Muscle layer of duodenum (tissue), 2 donors: ENCODE results near the gene RHBDD1.

Source experiments
- H3K27ac ChIP-seq: one replicate; pipeline ENCODE4 v1.7.0; 2013; ENCODE audit warnings: mild to moderate bottlenecking, low read length
- H3K27me3 ChIP-seq: one replicate; pipeline ENCODE4 v1.7.0; 2013; ENCODE audit warnings: low read depth, mild to moderate bottlenecking, control low read depth, low read length
- H3K36me3 ChIP-seq, 2 donors: one replicate each; pipeline ENCODE4 v1.7.0; 2013; ENCODE audit warnings: low read length in 2 of 2, control low read depth in 1 of 2, mild to moderate bottlenecking in 1 of 2; ENCODE audit not compliant: insufficient read depth in 2 of 2, control insufficient read depth in 1 of 2
- H3K4me1 ChIP-seq, 2 donors: one replicate each; pipeline ENCODE4 v1.7.0; 2013; ENCODE audit warnings: low read length in 2 of 2, mild to moderate bottlenecking in 2 of 2, control low read depth in 1 of 2, moderate library complexity in 1 of 2; ENCODE audit not compliant: insufficient read depth in 2 of 2, control insufficient read depth in 1 of 2
- H3K4me3 ChIP-seq, 2 donors: one replicate each; pipeline ENCODE4 v1.7.0; 2013; ENCODE audit warnings: low read length in 2 of 2, low read depth in 1 of 2, mild to moderate bottlenecking in 1 of 2
- H3K9me3 ChIP-seq, 2 donors: one replicate each; pipeline ENCODE4 v1.7.0; 2013; ENCODE audit warnings: low read length in 2 of 2, control low read depth in 1 of 2, mild to moderate bottlenecking in 1 of 2; ENCODE audit not compliant: control insufficient read depth in 1 of 2
- donor health status: healthy.

The RHBDD1 gene

DNA sequence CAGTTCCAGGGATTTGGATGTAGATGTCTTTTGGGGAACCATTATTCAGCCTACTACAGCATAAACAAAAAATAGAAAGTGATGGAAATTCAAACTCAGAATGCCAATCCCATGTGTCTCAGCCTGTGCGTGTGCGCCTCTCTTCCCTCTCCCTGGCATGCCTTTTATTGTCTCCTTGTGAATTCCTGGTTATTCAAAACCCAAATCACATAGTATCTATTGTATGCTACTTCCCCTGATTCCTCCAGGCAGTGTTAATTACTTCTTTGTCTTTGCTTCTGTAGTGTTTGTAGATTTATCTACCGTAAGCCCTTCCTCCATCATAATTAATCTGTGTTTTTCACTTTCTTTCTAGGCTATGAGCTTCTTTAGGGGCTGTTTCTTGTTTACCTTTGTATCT, 38.9 kb downstream of the RHBDD1 start:
- Histone ChIP-seq H3K27me3 (no peaks in the 10 kb centered on the region), H3K4me1 (peaks cover 0 to 3% of the 10 kb centered on the region in 2 donors), H3K36me3 (peaks cover 0 to 3% of the 10 kb centered on the region in 2 donors), H3K27ac (no peak overlapping the region), H3K9me3 (no peaks in the 10 kb centered on the region), H3K4me3 (no peak overlapping the region)

DNA sequence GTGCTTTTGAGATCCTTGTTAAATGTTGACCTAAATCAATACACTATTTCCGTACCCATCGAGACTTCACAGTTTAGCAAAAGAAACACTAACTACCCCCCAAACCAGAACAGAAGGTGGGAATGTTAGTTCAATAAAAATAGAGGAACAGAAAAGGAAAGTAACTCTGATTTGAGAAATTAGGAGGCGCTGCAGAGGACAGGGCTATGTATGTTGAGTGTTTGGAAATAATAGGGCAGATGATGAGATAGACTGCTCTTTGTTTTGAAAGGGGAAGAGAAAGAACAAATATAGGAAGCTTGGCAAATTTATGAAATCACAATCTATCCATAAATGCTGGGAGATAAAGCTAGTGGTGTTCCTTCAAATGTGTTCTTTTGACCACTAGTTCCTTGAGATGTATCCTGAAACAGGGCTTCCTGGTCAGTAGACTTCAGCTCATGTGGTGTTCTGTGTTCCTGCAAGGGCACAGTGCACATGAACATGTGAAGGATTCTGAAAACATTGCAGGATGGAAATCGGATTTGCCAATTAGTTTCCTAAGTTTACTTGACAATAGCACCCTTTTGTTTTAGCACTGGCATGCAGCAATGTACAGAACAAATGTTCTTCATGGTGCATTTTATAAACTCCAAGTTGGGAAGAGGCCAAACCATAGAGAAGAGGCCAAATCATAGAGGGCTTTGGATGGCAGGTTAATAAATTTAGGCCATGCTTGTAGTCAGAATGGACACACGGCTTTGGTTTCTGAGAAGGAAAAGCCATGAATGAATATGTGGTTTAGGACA, 39.8 kb downstream of the RHBDD1 start:
- Histone ChIP-seq H3K36me3 (no peaks in the 10 kb centered on the region), H3K4me1 (peaks cover 0 to 4% of the 10 kb centered on the region in 2 donors), H3K27ac (no peak overlapping the region), H3K4me3 (no peak overlapping the region), H3K9me3 (no peaks in the 10 kb centered on the region), H3K27me3 (no peaks in the 10 kb centered on the region)

DNA sequence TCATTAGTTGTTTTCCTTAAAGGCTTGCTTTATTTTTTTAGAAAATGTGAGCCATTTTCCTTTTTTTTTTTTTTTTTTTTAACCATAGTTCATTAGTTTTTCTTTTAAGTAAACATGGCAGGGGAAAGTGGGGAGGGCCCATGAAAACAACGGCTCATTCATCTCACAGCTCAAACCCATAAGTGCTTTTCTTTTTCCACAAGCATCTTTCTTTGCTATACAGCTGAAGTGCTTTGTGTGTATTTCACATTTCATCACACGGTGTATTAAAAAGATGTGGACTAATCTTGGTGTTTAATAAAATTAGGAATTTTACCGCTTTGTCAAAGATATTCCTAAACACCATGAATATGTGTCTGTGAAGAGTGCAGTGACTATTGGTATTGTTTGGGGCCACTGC, 41.6 kb downstream of the RHBDD1 start:
- H3K27me3 ChIP-seq = no peaks in the 10 kb centered on the region
- no peaks in the 10 kb centered on the region for H3K9me3 ChIP-seq
- H3K4me1 ChIP-seq = peaks cover 0 to 11% of the 10 kb centered on the region in 2 donors
- no peak overlapping the region for H3K27ac ChIP-seq
- no peak overlapping the region for H3K4me3 ChIP-seq
- H3K36me3 ChIP-seq = no peaks in the 10 kb centered on the region

GRCh38 chr2:226881287-226881686, 45.4 kb downstream of the RHBDD1 start:
- H3K36me3 ChIP-seq = no peaks in the 10 kb centered on the region
- H3K4me3 ChIP-seq = no peak overlapping the region
- H3K4me1 ChIP-seq = peaks cover 0 to 13% of the 10 kb centered on the region in 2 donors
- H3K9me3 ChIP-seq = no peaks in the 10 kb centered on the region
- H3K27me3 ChIP-seq = no peaks in the 10 kb centered on the region
- H3K27ac ChIP-seq = no peak overlapping the region

- Histone ChIP-seq H3K36me3 (no peaks in the 10 kb centered on the region), H3K9me3 (no peaks in the 10 kb centered on the region), H3K4me1 (peaks cover 0 to 13% of the 10 kb centered on the region in 2 donors), H3K27ac (no peak overlapping the region), H3K4me3 (no peak overlapping the region), H3K27me3 (no peaks in the 10 kb centered on the region)
Measured at GRCh38 chr2:226882606-226883005, 46.8 kb downstream of the RHBDD1 start.

- no peaks in the 10 kb centered on the region for H3K27me3 ChIP-seq
- no peak overlapping the region for H3K4me3 ChIP-seq
- peaks cover 0 to 13% of the 10 kb centered on the region in 2 donors for H3K4me1 ChIP-seq
- H3K27ac ChIP-seq = no peak overlapping the region
- no peaks in the 10 kb centered on the region for H3K9me3 ChIP-seq
- H3K36me3 ChIP-seq = no peaks in the 10 kb centered on the region
Measured at GRCh38 chr2:226883296-226883795, 47.5 kb downstream of the RHBDD1 start.

DNA sequence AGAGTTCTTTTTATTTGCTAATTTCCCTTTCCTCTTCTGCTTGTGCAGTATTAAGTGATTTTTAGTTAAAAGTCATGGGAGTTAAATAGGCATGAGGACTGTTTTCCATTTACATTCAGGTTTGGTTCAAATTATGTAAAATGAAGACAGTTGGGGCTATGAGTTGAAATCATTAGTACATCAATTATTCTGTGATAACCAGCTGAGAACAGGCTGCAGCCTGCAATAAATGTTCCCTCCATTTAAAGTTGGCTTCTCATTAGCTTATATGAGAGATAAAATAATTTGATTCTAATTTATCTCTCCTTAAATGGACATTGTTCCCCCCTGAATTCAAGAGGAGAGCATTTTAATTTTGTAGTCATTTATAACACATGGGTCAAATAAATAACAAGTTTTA, 48.3 kb downstream of the RHBDD1 start:
- no peaks in the 10 kb centered on the region for H3K27me3 ChIP-seq
- H3K27ac ChIP-seq = no peak overlapping the region
- no peaks in the 10 kb centered on the region for H3K9me3 ChIP-seq
- H3K36me3 ChIP-seq = no peaks in the 10 kb centered on the region
- peaks cover 0 to 13% of the 10 kb centered on the region in 2 donors for H3K4me1 ChIP-seq
- H3K4me3 ChIP-seq = no peak overlapping the region

DNA sequence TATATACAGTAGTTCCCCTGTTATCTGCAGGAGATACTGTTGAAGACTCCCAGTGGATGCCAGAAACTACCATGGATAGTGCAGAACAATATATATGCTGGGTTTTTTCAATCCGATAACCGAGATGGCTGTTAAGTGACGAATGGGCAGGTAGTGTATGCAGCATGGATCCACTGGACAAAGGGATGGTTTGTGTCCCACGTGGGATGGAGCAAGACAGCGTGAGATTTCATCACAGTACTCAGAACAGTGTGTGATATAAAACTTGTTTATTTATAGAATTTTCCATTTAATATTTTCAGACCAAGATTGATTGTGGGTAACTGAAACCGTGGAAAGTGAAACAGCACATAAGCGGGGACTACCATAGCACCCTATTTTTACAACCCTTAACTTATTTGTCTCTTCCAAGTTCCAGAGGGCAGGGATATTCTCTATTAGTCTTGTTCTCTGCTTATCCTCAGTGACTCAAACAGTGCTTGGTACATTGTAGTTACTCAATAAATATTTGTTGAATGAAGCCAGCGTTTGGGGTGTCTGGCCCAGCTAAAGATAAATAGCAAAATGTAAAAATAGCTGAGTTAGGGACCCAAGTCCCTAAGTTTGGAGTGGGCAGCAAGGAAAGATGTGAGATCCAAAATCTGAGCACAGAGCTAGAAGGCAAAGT, 50.0 kb downstream of the RHBDD1 start:
- H3K9me3 ChIP-seq = no peaks in the 10 kb centered on the region
- H3K27ac ChIP-seq = no peak overlapping the region
- no peak overlapping the region for H3K4me3 ChIP-seq
- H3K27me3 ChIP-seq = no peaks in the 10 kb centered on the region
- no peaks in the 10 kb centered on the region for H3K36me3 ChIP-seq
- H3K4me1 ChIP-seq = peaks cover 0 to 7% of the 10 kb centered on the region in 2 donors

DNA sequence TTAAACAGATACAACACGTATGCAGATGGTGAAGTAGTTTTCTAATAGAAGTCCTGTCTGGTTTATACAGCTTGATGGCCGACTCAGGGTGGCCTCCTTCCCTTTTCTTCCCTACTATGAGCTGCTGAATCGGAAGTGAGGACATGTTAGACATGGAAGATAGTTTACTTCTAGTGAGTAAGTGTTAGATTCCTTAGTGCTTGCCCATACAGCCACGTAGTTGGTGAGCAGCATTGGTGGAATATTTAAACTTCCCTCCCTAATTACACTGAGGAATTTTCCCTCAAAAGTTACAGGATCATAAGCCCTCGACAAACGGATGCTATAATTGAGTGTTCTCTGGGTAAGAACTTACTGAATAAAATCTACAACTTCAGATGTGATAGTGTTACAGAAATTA, 52.1 kb downstream of the RHBDD1 start:
- Histone ChIP-seq H3K27ac (no peak overlapping the region), H3K27me3 (no peaks in the 10 kb centered on the region), H3K9me3 (no peaks in the 10 kb centered on the region), H3K36me3 (no peaks in the 10 kb centered on the region), H3K4me1 (peaks cover 0 to 3% of the 10 kb centered on the region in 2 donors), H3K4me3 (no peak overlapping the region)

GRCh38 chr2:226888378-226888965, 52.6 kb downstream of the RHBDD1 start:
- Histone ChIP-seq H3K36me3 (no peaks in the 10 kb centered on the region), H3K27ac (no peak overlapping the region), H3K27me3 (no peaks in the 10 kb centered on the region), H3K9me3 (no peaks in the 10 kb centered on the region), H3K4me3 (no peak overlapping the region), H3K4me1 (peaks cover 0 to 3% of the 10 kb centered on the region in 2 donors)

- Histone ChIP-seq H3K27me3 (no peaks in the 10 kb centered on the region), H3K27ac (no peak overlapping the region), H3K4me3 (no peak overlapping the region), H3K9me3 (no peaks in the 10 kb centered on the region), H3K36me3 (no peaks in the 10 kb centered on the region), H3K4me1 (no peaks in the 10 kb centered on the region)
Measured at GRCh38 chr2:226888971-226889370, 53.1 kb downstream of the RHBDD1 start.
